T47D (cell line): Measurements from ENCODE around the gene OR4E1.
"Not testable (repeated sequence)": the region's sequence is repeated elsewhere in the genome, so short reads cannot be mapped to it uniquely, and the experiment has no call there.

Experiments used
- DNase-seq, 2 experiments: peaks; one replicate each; pipeline versions ENCODE4 v3.0.0 to v3.0.0-alpha.2; 2011 to 2012; ENCODE audit warnings: low read depth in 1 of 2, low spot score in 1 of 2
- JUND ChIP-seq: IDR thresholded peaks from 2 replicates; pipeline ENCODE4 v1.6.1; 2012; ENCODE audit warnings: low read depth
- in situ Hi-C: cut with HindIII; loops from 2 replicates; pipeline ENCODE4 v1.10.0; 2016; ENCODE audit warnings: low sequenced_read_pairs, low pct_unique_long_range_greater_than_20kb

Gene OR4E1

DNA sequence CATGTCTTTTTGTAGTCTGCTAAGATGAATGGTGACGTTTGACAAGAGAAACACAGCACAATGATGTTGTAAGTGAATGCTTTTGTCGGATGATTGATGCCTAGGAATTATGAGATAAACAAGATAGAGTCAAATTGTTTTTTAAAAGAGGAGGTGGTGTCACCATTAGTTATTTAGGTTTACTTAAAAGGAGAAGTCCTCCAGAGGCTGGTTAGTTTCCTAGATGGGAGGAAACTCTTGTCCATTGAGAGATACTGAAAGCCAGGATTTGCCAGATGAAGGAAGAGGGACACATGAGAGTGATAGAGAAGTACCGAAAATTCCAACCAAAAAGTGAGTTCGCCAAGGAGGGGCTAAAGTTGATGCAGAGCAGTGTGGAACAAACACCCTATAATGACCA lies 38.8 kb downstream of the OR4E1 start, which contains the start of gene OR10G2:
Gene OR10G2, minus strand, starts transcription at position 101 of the 400 bp plus-strand sequence. Its CDS starts 98 bp downstream, at position 3.
- in situ Hi-C loops, result no loop called here
- no peak for DNase-seq
- no peak for TF ChIP-seq JUND

DNA sequence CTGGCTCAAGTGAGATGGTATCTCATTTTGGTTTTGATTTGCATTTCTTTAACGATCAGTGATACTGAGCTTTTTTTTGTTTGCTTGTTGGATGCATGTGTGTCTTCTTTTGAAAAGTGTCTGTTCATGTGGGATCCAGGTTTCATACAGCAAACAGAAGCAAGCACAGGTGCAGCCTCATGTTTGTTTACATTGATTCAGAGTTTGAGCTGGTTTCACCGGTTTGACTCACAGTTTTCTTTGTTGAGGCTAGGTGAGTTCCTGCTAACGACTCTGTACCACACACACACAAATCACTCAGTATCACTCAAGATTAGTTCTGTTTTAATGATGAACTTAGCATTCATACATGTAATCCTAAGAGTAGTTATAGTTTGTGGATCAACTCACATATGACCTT lies 42.5 kb downstream of the OR4E1 start:
- DNase-seq, result peak; percentile 38 to 94
- TF ChIP-seq JUND, result no peak
- in situ Hi-C loops, result no loop called here

DNA sequence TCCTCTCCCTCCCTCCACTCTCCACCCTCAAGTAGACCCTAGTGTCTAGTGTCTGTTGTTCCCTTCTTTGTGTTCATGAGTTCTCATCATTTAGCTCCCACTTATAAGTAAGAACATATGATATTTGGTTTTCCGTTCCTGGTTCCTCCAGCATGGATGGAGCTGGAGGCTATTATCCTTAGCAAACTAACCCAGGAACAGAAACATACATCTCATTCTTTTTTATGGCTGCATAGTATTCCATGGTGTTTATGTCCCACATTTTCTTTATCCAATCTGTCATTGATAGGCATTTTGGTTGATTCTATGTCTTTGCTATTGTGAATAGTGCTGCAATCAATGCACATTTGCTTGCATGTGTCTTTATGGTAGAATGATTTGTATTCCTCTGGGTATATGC lies 43.1 kb downstream of the OR4E1 start:
- DNase-seq, in situ Hi-C loops: not testable (repeated sequence)

DNA sequence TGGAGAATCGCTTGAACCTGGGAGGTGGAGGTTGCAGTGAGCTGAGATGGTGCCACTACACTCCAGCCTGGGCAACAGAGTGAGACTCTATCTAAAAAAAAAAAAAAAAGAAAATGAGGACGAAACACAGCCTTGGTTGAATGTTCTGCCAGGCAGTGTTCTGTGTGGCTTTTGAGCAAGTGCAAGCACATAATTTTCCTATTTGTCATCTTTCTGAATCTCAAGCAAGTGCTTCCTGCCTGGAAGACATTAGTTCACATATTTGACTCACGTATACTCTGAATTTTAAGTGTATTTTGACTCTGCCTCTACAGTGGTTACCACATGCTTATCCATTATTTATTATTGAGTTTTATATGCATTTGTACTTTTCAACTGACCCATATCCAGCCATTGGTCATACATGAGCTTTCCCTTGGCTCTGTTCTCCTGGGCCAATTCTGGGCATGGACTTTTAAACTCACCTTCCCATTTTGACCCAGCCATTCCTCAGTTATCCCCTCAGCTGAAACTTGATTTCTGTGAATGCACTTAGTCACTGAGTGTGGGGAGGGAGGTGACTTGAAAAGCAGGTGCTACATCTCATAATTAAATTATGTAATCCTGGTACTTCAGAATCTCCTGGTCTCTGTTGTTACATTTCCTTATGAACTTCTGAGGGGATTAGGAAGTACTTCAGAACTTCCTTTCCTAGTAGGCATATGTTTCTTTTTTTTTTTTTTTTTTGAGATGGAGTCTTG lies 47.0 kb downstream of the OR4E1 start:
- no peak for TF ChIP-seq JUND
- in situ Hi-C loops, result no loop called here
- DNase-seq, result no peak
